Heart left ventricle (tissue), 16 donors: Measurements from ENCODE around the gene NINJ1. TPM values are rescaled to one million over a fixed set of nuclear protein-coding genes. Genes with fewer than 3 reads are reported as not detected.
A peak's percentile ranks its signal among the peaks of the same experiment; 100 is the strongest.

Experiments
- ATAC-seq, 4 donors: fragments of 200-7000 bp; cut with Tn5 transposase; one replicate each; pipeline ENCODE4 v1.9.1; 2020 to 2022; ENCODE audit warnings: moderate library complexity in 4 of 4, mild to moderate bottlenecking in 3 of 4, moderate number of reproducible peaks in 1 of 4
- DNase-seq, 5 donors: peaks; one replicate each; pipeline ENCODE4 v3.0.0-alpha.2; 2020
- H3K27ac ChIP-seq, 12 donors: fragments of 200-600 bp; sonication (generic) in 4 of 12; one replicate each; pipeline versions ENCODE4 v1.5.0 to v1.8.0; 2016 to 2022; ENCODE audit warnings: mild to moderate bottlenecking in 2 of 12
- H3K27me3 ChIP-seq, 9 donors: fragments of 200-600 bp; sonication (generic) in 2 of 9; one replicate each; pipeline versions ENCODE4 v1.5.1 to v1.8.0; 2016 to 2022; ENCODE audit warnings: mild to moderate bottlenecking in 3 of 9
- H3K36me3 ChIP-seq, 9 donors: fragments of 200-600 bp; sonication (generic) in 2 of 9; one replicate each; pipeline versions ENCODE4 v1.5.0 to v1.8.0; 2018 to 2022; ENCODE audit warnings: mild to moderate bottlenecking in 2 of 9
- H3K4me1 ChIP-seq, 12 donors: fragments of 200-600 bp; sonication (generic) in 4 of 12; one replicate each; pipeline versions ENCODE4 v1.5.0 to v1.8.0; 2016 to 2022; ENCODE audit warnings: mild to moderate bottlenecking in 3 of 12
- H3K4me3 ChIP-seq, 12 donors: fragments of 200-600 bp; sonication (generic) in 4 of 12; one replicate each; pipeline versions ENCODE4 v1.5.0 to v1.8.0; 2017 to 2022; ENCODE audit warnings: mild to moderate bottlenecking in 9 of 12, moderate library complexity in 4 of 12
- H3K9me3 ChIP-seq, 12 donors: fragments of 200-600 bp; sonication (generic) in 4 of 12; one replicate each; pipeline versions ENCODE4 v1.5.0 to v1.8.0; 2016 to 2022; ENCODE audit warnings: mild to moderate bottlenecking in 1 of 12
- POLR2A ChIP-seq, 2 donors: fragments of 450-650 bp; IDR thresholded peaks; one replicate each; pipeline ENCODE4 v1.6.1; 2017; ENCODE audit warnings: antibody characterized with exemption in 2 of 2, mild to moderate bottlenecking in 2 of 2, moderate library complexity in 2 of 2
- WGBS, 4 donors: extraction: QIAGEN DNeasy Blood & Tissue Kit in 2 of 4; methylation state at CpG; one replicate each; pipeline versions ENCODE4 v1.1.5 to v1.1.7; 2013 to 2018; 5-methylcytosine and 5-hydroxymethylcytosine counted together
- intact Hi-C, 10 donors: fragments of 100-400 bp; cut with DNase I; formaldehyde crosslinking; loops; one replicate each; pipeline versions ENCODE4 v1.11.1 to v1.14.2; 2022
- polyA plus RNA-seq, 2 donors: library from polyadenylated mRNA; stranded (reverse); fragments of 200-250 nt; gene quantifications; one replicate each; pipeline ENCODE4 v1.2.3, GENCODE V29; 2013
- total RNA-seq, 9 donors: library from RNA; depleted of rRNA in 2 of 9; stranded (reverse); fragments of >200 nt in 2 of 9; fragmentation: NEBNext Ultra II Directional in 3 of 9; extraction: Animal tissue kit (Norgen Biotek cat#: 25700) in 3 of 9; gene quantifications; one replicate each; pipeline versions ENCODE4 v1.1.0 to v1.2.4, GENCODE V29; 2016 to 2023
- TF ChIP-seq, protein P1 (sequence below), 12 donors: fragments of 200-600 bp; sonication (generic) in 4 of 12; IDR thresholded peaks; one replicate each; pipeline versions ENCODE4 v1.5.0 to v1.8.0; 2018 to 2022; ENCODE audit warnings: antibody characterized with exemption in 12 of 12, mild to moderate bottlenecking in 5 of 12
- donor health status: ischemic (EF 13 %, LVEDD 7.1; RV severe dilation, severe dysfunction).
- donor health status: healthy with polysubstance abuse.
- donor health status: DM: no; HTN: yes; CAD: no.
- donor health status: DM: no; HTN: no; CAD: no.
- donor health status: ischemic (EF 25% LVEDD 6.9; RV normal size, moderate dysfunction).
- donor health status: ischemic (EF 25% LVEDD 5.7; RV mildly dilated, moderate dysfunction).
- donor health status: healthy.
- donor health status: DM: yes; HTN: yes; CAD: no.
- donor health status: ischemic (EF 35%, LVEDD 5.7; RV mildly dilated, moderate dysfunction).
- donor health status: nonischemic (EF 11% LVEDD 7.7; RV severe dilation, severe dysfunction).
- donor health status: DM: yes; HTN: yes; CAD: no.
- donor health status: PGD.
- donor health status: ischemic (EF 29% LVEDD 5.4; RV normal size, mild dysfunction).
- donor health status: nonischemic (EF 23%, LVEDD 6.1; RV moderate dilation, normal function).

Gene NINJ1
- total and polyA plus RNA-seq, 11 donors: 42.2 to 96.1 (median 52.9) TPM

DNA sequence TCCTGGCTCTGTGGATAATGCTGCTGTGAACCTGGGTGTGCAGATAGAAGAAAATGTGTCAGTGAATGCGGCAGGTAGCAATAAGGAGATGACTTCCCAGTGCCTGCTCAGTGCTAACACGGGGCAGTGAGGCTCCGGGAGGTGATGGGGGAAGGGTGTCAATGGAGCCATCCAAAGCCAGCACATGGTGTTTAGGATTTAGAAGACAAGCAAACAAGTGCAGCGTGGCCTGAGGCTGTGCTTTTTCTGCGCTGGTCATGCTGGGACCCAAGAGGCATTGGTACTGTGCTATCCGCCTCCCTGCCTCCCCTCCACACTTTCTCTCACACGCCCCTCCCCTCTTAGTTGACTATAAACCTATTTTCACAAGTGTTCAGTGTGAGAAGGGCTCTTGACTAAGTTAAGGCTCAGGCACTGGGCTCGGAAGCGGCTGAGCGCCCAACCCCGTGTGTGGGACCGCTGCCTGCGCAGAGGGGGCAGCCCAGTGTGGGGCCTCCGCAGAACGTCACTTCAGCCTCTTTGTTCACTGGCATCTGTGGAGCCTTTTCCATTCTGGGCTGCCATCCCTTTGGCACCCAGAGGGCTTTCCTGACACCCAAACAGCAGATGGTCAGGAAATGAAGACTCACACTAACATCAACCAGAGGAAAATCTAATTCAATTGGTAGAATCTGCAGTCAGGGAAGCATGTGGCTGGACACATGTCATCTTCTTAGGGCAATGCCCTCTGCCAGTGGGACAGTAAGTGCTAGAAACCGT is 21.8 kb upstream of the NINJ1 start:
- H3K4me1 ChIP-seq: peaks cover 0 to 12% (median 6%) of the 10 kb centered on the region in 12 donors
- TF ChIP-seq, protein P1, sequence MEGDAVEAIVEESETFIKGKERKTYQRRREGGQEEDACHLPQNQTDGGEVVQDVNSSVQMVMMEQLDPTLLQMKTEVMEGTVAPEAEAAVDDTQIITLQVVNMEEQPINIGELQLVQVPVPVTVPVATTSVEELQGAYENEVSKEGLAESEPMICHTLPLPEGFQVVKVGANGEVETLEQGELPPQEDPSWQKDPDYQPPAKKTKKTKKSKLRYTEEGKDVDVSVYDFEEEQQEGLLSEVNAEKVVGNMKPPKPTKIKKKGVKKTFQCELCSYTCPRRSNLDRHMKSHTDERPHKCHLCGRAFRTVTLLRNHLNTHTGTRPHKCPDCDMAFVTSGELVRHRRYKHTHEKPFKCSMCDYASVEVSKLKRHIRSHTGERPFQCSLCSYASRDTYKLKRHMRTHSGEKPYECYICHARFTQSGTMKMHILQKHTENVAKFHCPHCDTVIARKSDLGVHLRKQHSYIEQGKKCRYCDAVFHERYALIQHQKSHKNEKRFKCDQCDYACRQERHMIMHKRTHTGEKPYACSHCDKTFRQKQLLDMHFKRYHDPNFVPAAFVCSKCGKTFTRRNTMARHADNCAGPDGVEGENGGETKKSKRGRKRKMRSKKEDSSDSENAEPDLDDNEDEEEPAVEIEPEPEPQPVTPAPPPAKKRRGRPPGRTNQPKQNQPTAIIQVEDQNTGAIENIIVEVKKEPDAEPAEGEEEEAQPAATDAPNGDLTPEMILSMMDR (IDR thresholded peaks at IDR 0.05): no peak
- no peak for TF ChIP-seq POLR2A (IDR thresholded peaks at IDR 0.05)
- H3K27ac ChIP-seq: no peak overlapping the region
- WGBS, 4 donors: 89 to 90% (median 90%) methylated on average over 16 of the region's 16 CpGs
- ATAC-seq (no peak), DNase-seq (no peak)
- H3K9me3 ChIP-seq: no peaks in the 10 kb centered on the region
- intact Hi-C loops: loop anchor here in 4 of 10 donors (5.0 to 10.0 kb wide), 4 partner anchors 289 to 809 kb away; partner anchors contain the start of gene BARX1 (in 1 of the 4)
- H3K4me3 ChIP-seq: no peak overlapping the region
- no peaks in the 10 kb centered on the region for H3K36me3 ChIP-seq
- H3K27me3 ChIP-seq: no peaks in the 10 kb centered on the region

DNA sequence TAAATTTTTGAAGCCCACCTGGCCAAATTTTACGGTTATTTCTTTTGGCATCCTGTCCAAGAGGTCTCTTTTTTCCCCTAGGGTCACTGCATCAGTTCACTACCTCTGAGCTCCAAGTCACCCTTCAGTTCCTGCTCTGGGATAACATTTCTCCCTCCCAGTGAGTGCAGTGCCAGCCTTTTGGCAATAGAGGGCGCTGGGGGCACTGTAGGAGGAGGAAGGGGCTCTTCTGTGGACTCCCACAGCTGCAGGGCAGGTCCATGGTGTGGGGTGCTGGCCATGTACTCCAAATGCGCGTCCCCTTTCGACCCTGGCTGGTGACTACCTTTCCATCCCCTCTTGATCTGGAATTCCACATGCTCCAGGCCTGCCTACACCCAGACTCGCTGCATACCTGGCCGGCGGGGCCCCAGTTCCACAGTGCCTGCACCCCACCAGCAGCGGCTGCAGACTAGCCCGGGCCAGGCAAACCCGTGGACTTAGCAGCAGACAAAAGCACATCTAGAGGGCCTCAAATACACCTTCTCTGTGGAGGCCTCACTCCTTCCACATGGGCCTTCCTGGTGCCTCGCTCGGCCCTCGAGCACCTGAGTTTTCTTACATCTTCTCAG is 20.3 kb upstream of the NINJ1 start:
- WGBS, 4 donors: 77 to 86% (median 79%) methylated on average over 13 to 14 of the region's 14 CpGs
- Histone ChIP-seq H3K4me1 (peaks cover 0 to 9% (median 0%) of the 10 kb centered on the region in 12 donors), H3K27ac (no peak overlapping the region), H3K36me3 (no peaks in the 10 kb centered on the region), H3K9me3 (no peaks in the 10 kb centered on the region), H3K27me3 (no peaks in the 10 kb centered on the region), H3K4me3 (no peak overlapping the region)
- DNase-seq (no peak), ATAC-seq (peak in 3 of 4 donors; percentile 49 to 50 (median 50))
- no peak for TF ChIP-seq POLR2A (IDR thresholded peaks at IDR 0.05)
- TF ChIP-seq, protein P1 (IDR thresholded peaks at IDR 0.05): peak; percentile 32 to 60 (median 47)
- intact Hi-C loops: loop anchor here in 3 of 10 donors (10.0 kb wide), 3 partner anchors 290 to 810 kb away; no protein-coding TSS in a partner anchor

DNA sequence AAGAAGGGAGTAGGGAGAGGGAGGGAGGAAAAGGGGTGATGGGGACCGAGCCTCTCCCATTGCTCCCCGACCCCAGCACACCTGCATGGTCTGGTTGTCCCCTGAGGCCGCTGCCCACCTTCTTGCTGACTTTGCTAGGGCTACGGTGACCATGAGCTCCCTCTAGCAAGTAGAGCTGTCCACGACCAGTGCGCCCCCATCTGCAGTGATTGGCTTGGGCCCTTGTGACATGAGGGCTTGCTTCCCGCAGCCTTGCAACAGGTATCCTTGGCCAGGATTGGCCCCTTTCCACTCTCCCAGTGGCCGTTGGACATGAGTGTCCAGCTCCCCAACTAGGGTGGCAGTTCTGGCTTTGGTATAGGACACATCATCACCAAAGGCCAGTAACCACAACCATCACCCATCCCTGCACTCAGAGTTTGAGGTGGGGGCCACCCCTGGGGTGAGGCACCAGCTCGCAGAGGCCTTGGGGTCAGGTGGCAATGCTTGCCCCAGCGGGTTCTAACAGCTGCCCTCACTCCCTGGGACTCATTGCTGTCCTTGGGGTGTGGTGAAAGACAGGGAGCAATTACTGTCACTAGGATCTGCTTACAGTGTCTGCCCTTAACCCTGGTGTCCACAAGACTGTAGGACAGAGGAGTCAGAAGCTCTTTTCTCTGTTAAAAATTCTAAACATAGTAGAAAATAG is 17.2 kb upstream of the NINJ1 start:
- peaks cover 0 to 3% (median 0%) of the 10 kb centered on the region in 12 donors for H3K9me3 ChIP-seq
- DNase-seq: no peak
- TF ChIP-seq, protein P1 (IDR thresholded peaks at IDR 0.05): no peak
- TF ChIP-seq POLR2A (IDR thresholded peaks at IDR 0.05): no peak
- no peak overlapping the region for H3K4me3 ChIP-seq
- H3K27me3 ChIP-seq: no peaks in the 10 kb centered on the region
- no peaks in the 10 kb centered on the region for H3K36me3 ChIP-seq
- WGBS, 4 donors: 80 to 91% (median 86%) methylated on average over 10 of the region's 10 CpGs
- no peak for ATAC-seq
- H3K27ac ChIP-seq: no peak overlapping the region
- intact Hi-C loops: loop anchor here in 3 of 10 donors (10.0 kb wide), 3 partner anchors 294 to 814 kb away; no protein-coding TSS in a partner anchor
- peaks cover 0 to 14% (median 0%) of the 10 kb centered on the region in 12 donors for H3K4me1 ChIP-seq
